Small intestine (tissue), 7 donors: ENCODE measurements around the gene VPS9D1. TPM values are rescaled to one million over a fixed set of nuclear protein-coding genes. Genes with fewer than 3 reads are reported as not detected.
A peak's percentile ranks its signal among the peaks of the same experiment; 100 is the strongest.
"Not testable (repeated sequence)": the region's sequence is repeated elsewhere in the genome, so short reads cannot be mapped to it uniquely, and the experiment has no call there.

ENCODE experiments used
- DNase-seq, 2 donors: peaks; one replicate each; pipeline versions ENCODE4 v3.0.0 to v3.0.0-alpha.2; 2013
- FAIRE-seq: peaks from 2 replicates; lab custom pipeline; 2012; peaks lifted over from hg19 to GRCh38; lab: Jason Lieb, UNC
- H3K27ac ChIP-seq, 3 donors: one replicate each; pipeline ENCODE4 v1.5.1; 2013; ENCODE audit warnings: low read length in 2 of 3, mild to moderate bottlenecking in 2 of 3, control low read depth in 1 of 3, inconsistent platforms in 1 of 3, low read depth in 1 of 3, moderate library complexity in 1 of 3
- H3K27me3 ChIP-seq, 3 donors: one replicate each; pipeline ENCODE4 v1.6.1; 2013; ENCODE audit warnings: low read length in 3 of 3, inconsistent platforms in 1 of 3; ENCODE audit not compliant: control insufficient read depth in 3 of 3, insufficient read depth in 3 of 3
- H3K36me3 ChIP-seq, 3 donors: one replicate each; pipeline ENCODE4 v1.6.1; 2013; ENCODE audit warnings: low read length in 3 of 3, inconsistent platforms in 1 of 3, low read depth in 1 of 3, mild to moderate bottlenecking in 1 of 3, moderate library complexity in 1 of 3; ENCODE audit not compliant: control insufficient read depth in 3 of 3, insufficient read depth in 2 of 3
- H3K4me1 ChIP-seq, 3 donors: one replicate each; pipeline ENCODE4 v1.6.1; 2013; ENCODE audit warnings: low read length in 2 of 3, inconsistent platforms in 1 of 3, low read depth in 1 of 3, mild to moderate bottlenecking in 1 of 3, moderate library complexity in 1 of 3; ENCODE audit not compliant: control insufficient read depth in 3 of 3, insufficient read depth in 2 of 3
- H3K4me3 ChIP-seq, 3 donors: one replicate each; pipeline ENCODE4 v1.5.1; 2013; ENCODE audit warnings: low read length in 3 of 3, control low read depth in 1 of 3, inconsistent platforms in 1 of 3, low read depth in 1 of 3, mild to moderate bottlenecking in 1 of 3, moderate library complexity in 1 of 3
- H3K9me3 ChIP-seq, 2 donors: one replicate each; pipeline ENCODE4 v1.6.1; 2013; ENCODE audit warnings: low read depth in 1 of 2, low read length in 1 of 2; ENCODE audit not compliant: control insufficient read depth in 2 of 2, insufficient read depth in 1 of 2
- WGBS, 3 donors: extraction: QIAGEN DNeasy Blood & Tissue Kit; methylation state at CpG; one replicate each; pipeline ENCODE4 v1.1.7; 2013; 5-methylcytosine and 5-hydroxymethylcytosine counted together
- polyA plus RNA-seq, 4 donors: library from polyadenylated mRNA; stranded (reverse) in 3 of 4; unstranded in 1 of 4; fragments of 200-250 nt in 3 of 4; fragments of 120-200 nt in 1 of 4; gene quantifications; one replicate each; pipeline versions ENCODE4 v1.2.1 to v1.2.3, GENCODE V29; 2013
- donor health status: healthy with polysubstance abuse.
- donor health status: control.
- donor health status: control.
- donor health status: Bipolar disorder and iron deficiency.
- donor health status: healthy.

The VPS9D1 gene
- polyA plus RNA-seq, 4 donors, result 12.3 to 48.5 (median 28.8) TPM

GRCh38 chr16:89691986-89692569 is 28.6 kb downstream of the VPS9D1 start:
- WGBS, 3 donors, result 85 to 92% (median 91%) methylated on average over 13 of the region's 13 CpGs
- no peak for DNase-seq
- Histone ChIP-seq H3K36me3 (peaks cover 4 to 87% (median 14%) of the 10 kb centered on the region in 3 donors), H3K4me1 (peaks cover 5 to 46% (median 5%) of the 10 kb centered on the region in 3 donors), H3K27ac (no peak overlapping the region), H3K4me3 (no peak overlapping the region), H3K9me3 (no peaks in the 10 kb centered on the region), H3K27me3 (no peaks in the 10 kb centered on the region)
- no peak for FAIRE-seq

DNA sequence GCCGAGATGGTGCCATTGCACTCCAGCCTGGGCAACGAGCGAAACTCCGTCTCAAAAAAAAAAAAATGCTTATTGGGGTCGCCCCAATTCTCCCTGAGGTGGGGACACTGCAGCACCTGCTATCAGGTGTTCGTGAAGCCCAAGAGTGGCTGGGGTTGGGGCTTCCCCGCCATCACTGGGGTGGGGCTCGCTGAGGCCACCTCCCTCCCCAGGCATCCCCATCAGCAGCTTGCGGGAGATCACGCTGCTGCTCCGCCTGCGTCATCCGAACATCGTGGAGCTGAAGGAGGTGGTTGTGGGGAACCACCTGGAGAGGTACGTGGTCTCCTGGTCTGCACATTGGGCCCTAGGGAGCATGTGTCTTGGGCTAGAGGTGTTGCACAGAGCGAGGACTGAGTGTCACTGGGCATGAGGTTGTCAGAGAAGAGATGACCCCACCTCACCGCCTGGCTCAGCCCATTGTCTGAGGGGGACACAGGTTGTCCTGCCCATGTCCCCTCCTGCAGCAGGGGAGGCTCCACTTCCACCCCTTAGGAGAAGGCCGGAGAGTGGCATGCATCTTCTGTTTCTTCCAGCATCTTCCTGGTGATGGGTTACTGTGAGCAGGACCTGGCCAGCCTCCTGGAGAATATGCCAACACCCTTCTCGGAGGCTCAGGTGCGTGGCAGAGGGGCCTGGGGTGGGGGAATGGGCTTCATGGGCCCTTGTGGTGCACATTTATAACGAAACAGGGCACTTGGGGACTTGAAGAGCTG is 29.3 kb downstream of the VPS9D1 start:
- 93 to 96% (median 94%) methylated on average over 21 of the region's 21 CpGs for WGBS, 3 donors
- H3K9me3 ChIP-seq, result no peaks in the 10 kb centered on the region
- H3K4me1 ChIP-seq, result peaks cover 5 to 46% (median 5%) of the 10 kb centered on the region in 3 donors
- peaks cover 4 to 81% (median 14%) of the 10 kb centered on the region in 3 donors for H3K36me3 ChIP-seq
- no peaks in the 10 kb centered on the region for H3K27me3 ChIP-seq
- no peak overlapping the region for H3K27ac ChIP-seq
- DNase-seq (no peak), FAIRE-seq (no peak)
- H3K4me3 ChIP-seq, result no peak overlapping the region

- H3K4me1 ChIP-seq, result peaks cover 5 to 40% (median 5%) of the 10 kb centered on the region in 3 donors
- WGBS, 3 donors, result 91 to 95% (median 93%) methylated on average over 15 to 16 of the region's 16 CpGs
- DNase-seq, result no peak
- FAIRE-seq, result no peak
- no peaks in the 10 kb centered on the region for H3K27me3 ChIP-seq
- no peak overlapping the region for H3K4me3 ChIP-seq
- peaks cover 4 to 77% (median 14%) of the 10 kb centered on the region in 3 donors for H3K36me3 ChIP-seq
- no peak overlapping the region for H3K27ac ChIP-seq
- H3K9me3 ChIP-seq, result peaks cover 0 to 6% of the 10 kb centered on the region in 2 donors
These were observed 30.3 kb downstream of the VPS9D1 start for GRCh38 chr16:89690392-89690901.

DNA sequence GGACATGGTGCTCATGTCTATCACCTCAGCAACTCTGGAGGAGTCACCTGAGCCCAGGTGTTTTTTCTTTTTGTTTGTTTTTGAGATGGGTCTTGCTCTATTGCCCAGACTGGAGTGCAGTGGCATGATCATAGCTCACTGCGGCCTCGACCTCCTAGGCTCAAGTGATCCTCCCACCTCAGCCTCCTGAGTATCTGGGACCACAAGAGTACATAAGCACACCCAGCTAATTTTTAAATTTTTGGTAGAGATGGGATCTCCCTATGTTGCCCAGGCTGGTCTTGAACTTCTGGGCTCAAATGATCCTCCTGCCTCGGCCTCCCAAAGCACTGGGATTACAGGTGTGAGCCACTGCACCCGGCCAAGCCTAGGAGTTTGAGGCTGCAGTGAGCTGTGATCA is 31.1 kb downstream of the VPS9D1 start:
- not testable (repeated sequence) for H3K4me3 ChIP-seq, FAIRE-seq, H3K27ac ChIP-seq, DNase-seq, H3K27me3 ChIP-seq
- Histone ChIP-seq H3K9me3 (peaks cover 0 to 14% of the 10 kb centered on the region in 2 donors), H3K4me1 (peaks cover 5 to 33% (median 5%) of the 10 kb centered on the region in 3 donors), H3K36me3 (peaks cover 4 to 74% (median 14%) of the 10 kb centered on the region in 3 donors)
- 89 to 94% (median 92%) methylated on average over 4 of the region's 4 CpGs for WGBS, 3 donors

DNA sequence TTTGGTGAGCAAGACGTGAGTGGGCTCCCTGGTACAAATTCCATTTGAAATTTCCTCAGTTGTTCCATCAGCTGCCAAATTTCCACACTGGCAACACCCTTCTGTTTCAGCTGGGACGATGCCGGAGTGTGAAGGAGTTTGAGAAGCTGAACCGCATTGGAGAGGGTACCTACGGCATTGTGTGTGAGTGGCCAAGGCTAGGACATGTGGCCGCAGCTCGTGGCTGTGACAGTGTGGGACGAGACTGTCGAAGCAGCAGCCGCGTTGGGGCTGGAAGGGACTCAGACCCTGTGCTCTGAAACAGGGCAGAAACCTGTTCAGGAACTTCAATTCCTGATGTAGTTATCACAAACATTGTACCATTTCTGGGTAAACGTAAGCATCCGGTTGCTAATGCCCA is 31.6 kb downstream of the VPS9D1 start:
- Histone ChIP-seq H3K9me3 (peaks cover 0 to 15% of the 10 kb centered on the region in 2 donors), H3K36me3 (peaks cover 4 to 72% (median 14%) of the 10 kb centered on the region in 3 donors), H3K27me3 (no peaks in the 10 kb centered on the region), H3K27ac (no peak overlapping the region), H3K4me1 (peaks cover 5 to 28% (median 5%) of the 10 kb centered on the region in 3 donors), H3K4me3 (no peak overlapping the region)
- FAIRE-seq (no peak), DNase-seq (no peak)
- 94 to 95% (median 95%) methylated on average over 13 of the region's 13 CpGs for WGBS, 3 donors

- no peak overlapping the region for H3K4me3 ChIP-seq
- H3K9me3 ChIP-seq, result peaks cover 0 to 15% of the 10 kb centered on the region in 2 donors
- H3K27ac ChIP-seq, result peak overlapping the region in 2 of 3 donors; percentile 36 to 93
- no peak for DNase-seq
- peaks cover 5 to 21% (median 5%) of the 10 kb centered on the region in 3 donors for H3K4me1 ChIP-seq
- WGBS, 3 donors, result 64 to 84% (median 80%) methylated on average over 5 of the region's 5 CpGs
- no peaks in the 10 kb centered on the region for H3K27me3 ChIP-seq
- peaks cover 4 to 65% (median 11%) of the 10 kb centered on the region in 3 donors for H3K36me3 ChIP-seq
- FAIRE-seq, result no peak
These were observed 32.3 kb downstream of the VPS9D1 start for GRCh38 chr16:89688395-89688794.

DNA sequence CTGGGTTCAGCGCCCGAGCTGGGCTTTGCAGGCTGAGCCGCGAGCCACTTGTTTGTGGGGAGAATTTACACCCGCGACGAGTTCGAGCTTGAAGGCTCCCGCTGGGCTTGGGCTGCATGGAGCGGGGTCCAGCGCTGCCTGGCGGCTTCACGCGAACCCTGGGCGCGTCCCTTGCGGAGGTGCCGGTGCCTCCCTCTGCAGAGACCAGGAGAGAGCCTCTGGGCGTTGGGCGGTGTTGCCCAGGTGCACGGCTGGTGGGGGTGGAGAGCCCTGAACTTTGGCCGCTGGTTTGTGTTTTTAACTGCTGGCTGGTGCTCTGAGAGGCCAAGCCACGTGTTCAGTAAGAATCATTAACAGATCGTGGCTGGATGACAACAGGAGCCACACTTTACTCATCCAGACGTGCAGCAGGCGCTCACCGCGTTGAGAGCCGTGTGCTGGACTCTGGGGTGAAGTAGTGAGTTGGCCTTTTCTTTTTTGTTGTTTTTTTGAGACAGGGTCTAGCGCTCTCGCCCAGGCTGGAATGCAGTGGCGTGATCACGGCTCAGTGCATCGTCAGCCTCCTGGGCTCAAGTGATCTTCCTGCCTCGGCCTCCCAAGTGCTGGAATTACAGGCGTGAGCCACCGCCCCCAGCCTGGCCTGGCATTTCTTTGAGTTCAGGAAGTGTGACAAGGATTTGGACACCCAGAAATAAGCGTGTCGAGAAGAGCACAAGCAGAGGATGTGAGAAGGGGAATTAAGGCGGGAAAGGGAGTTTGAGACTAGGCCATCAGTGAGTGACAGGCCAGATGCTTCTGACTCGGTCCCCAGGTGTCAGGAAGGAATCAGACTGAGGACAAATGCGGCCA is 33.4 kb downstream of the VPS9D1 start:
- Histone ChIP-seq H3K9me3 (peaks cover 0 to 15% of the 10 kb centered on the region in 2 donors), H3K27me3 (no peaks in the 10 kb centered on the region), H3K36me3 (peaks cover 4 to 55% (median 6%) of the 10 kb centered on the region in 3 donors), H3K27ac (peak overlapping the region; percentile 88 to 93 (median 93)), H3K4me3 (peak overlapping the region; percentile 80 to 91 (median 80)), H3K4me1 (peaks cover 5 to 21% (median 5%) of the 10 kb centered on the region in 3 donors)
- WGBS, 3 donors, result 5 to 11% (median 9%) methylated on average over 40 to 42 of the region's 42 CpGs
- FAIRE-seq (no peak), DNase-seq (peak; percentile 97)
